Parathyroid adenoma (tissue), 2 donors: Measurements from ENCODE around the gene STXBP4.

Experiments
- H2AFZ ChIP-seq: fragments of 300-600 bp; sonication (generic); one replicate; pipeline ENCODE4 v1.7.0; 2017; ENCODE audit warnings: antibody characterized with exemption, mild to moderate bottlenecking
- H3K27ac ChIP-seq: fragments of 300-600 bp; sonication (generic); one replicate; pipeline ENCODE4 v1.7.0; 2017
- H3K27me3 ChIP-seq: fragments of 300-600 bp; sonication (generic); one replicate; pipeline ENCODE4 v1.7.0; 2017; ENCODE audit warnings: low read length; ENCODE audit not compliant: control insufficient read depth, insufficient read depth
- H3K36me3 ChIP-seq: fragments of 300-600 bp; sonication (generic); one replicate; pipeline ENCODE4 v1.7.0; 2017; ENCODE audit warnings: low read length; ENCODE audit not compliant: control insufficient read depth, insufficient read depth
- H3K4me1 ChIP-seq: fragments of 300-600 bp; sonication (generic); one replicate; pipeline ENCODE4 v1.7.0; 2017; ENCODE audit warnings: control low read depth
- H3K4me2 ChIP-seq: fragments of 300-600 bp; sonication (generic); one replicate; pipeline ENCODE4 v1.7.0; 2017; ENCODE audit warnings: low read length
- H3K4me3 ChIP-seq: fragments of 300-600 bp; sonication (generic); one replicate; pipeline ENCODE4 v1.7.0; 2017; ENCODE audit warnings: low read depth, low read length
- H3K79me2 ChIP-seq: fragments of 300-600 bp; sonication (generic); one replicate; pipeline ENCODE4 v1.7.0; 2017; ENCODE audit warnings: control low read depth
- H3K9ac ChIP-seq: fragments of 300-600 bp; sonication (generic); one replicate; pipeline ENCODE4 v1.7.0; 2017; ENCODE audit warnings: mild to moderate bottlenecking
- H3K9me3 ChIP-seq: fragments of 300-600 bp; sonication (generic); one replicate; pipeline ENCODE4 v1.7.0; 2017; ENCODE audit warnings: low read length; ENCODE audit not compliant: control insufficient read depth
- CTCF ChIP-seq: fragments of 300-600 bp; sonication (generic); IDR thresholded peaks from one replicate; pipeline ENCODE4 v1.7.0; 2017; ENCODE audit warnings: antibody characterized with exemption, mild to moderate bottlenecking
- donor health status: primary hyperparathyroidism.

The STXBP4 gene

GRCh38 chr17:55114283-55114682, 145.7 kb downstream of the STXBP4 start:
- H3K9ac ChIP-seq = no peak overlapping the region
- no peaks in the 10 kb centered on the region for H3K9me3 ChIP-seq
- no peaks in the 10 kb centered on the region for H3K27me3 ChIP-seq
- no peaks in the 10 kb centered on the region for H3K4me1 ChIP-seq
- no peak overlapping the region for H3K27ac ChIP-seq
- no peak overlapping the region for H3K4me2 ChIP-seq
- no peak overlapping the region for H3K4me3 ChIP-seq
- no peak overlapping the region for H2AFZ ChIP-seq
- TF ChIP-seq CTCF = no peak
- H3K79me2 ChIP-seq = no peaks in the 10 kb centered on the region
- H3K36me3 ChIP-seq = no peaks in the 10 kb centered on the region

DNA sequence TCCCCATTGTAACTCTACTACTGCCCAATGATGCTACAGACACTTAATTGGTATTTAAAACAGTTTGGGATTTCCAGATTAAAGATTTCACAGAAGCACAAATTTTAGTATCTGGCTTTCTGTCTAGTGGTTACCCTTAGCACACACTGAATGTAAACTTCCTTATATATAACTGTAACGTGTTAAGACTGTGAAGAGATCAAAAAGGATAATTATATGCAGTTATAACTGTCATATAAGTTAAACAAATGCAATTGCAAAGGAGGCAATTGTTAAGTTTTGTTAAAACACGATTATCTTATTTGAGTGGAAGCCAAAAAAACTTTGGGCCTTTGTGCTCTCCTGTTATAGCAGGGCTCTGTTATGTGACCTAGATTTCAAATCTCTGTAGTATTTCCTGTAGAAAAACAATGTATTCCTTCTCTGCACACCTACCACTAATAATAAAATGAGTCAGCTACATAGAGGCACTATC, 147.9 kb downstream of the STXBP4 start:
- Histone ChIP-seq H2AFZ (no peak overlapping the region), H3K4me2 (no peak overlapping the region), H3K4me1 (no peaks in the 10 kb centered on the region), H3K27me3 (no peaks in the 10 kb centered on the region), H3K79me2 (no peaks in the 10 kb centered on the region), H3K36me3 (no peaks in the 10 kb centered on the region), H3K9ac (no peak overlapping the region), H3K27ac (no peak overlapping the region), H3K9me3 (no peaks in the 10 kb centered on the region), H3K4me3 (no peak overlapping the region)
- TF ChIP-seq CTCF = no peak

- no peak for TF ChIP-seq CTCF
- Histone ChIP-seq H3K4me1 (no peaks in the 10 kb centered on the region), H3K9ac (no peak overlapping the region), H3K36me3 (no peaks in the 10 kb centered on the region), H3K9me3 (no peaks in the 10 kb centered on the region), H3K79me2 (no peaks in the 10 kb centered on the region), H3K27ac (no peak overlapping the region), H3K4me3 (no peak overlapping the region), H3K27me3 (no peaks in the 10 kb centered on the region), H3K4me2 (no peak overlapping the region), H2AFZ (no peak overlapping the region)
These were observed 148.6 kb downstream of the STXBP4 start for GRCh38 chr17:55117164-55117563.

GRCh38 chr17:55120651-55121050, 152.1 kb downstream of the STXBP4 start:
- H2AFZ ChIP-seq = no peak overlapping the region
- no peaks in the 10 kb centered on the region for H3K9me3 ChIP-seq
- no peaks in the 10 kb centered on the region for H3K4me1 ChIP-seq
- H3K9ac ChIP-seq = no peak overlapping the region
- no peak overlapping the region for H3K4me2 ChIP-seq
- H3K79me2 ChIP-seq = no peaks in the 10 kb centered on the region
- no peaks in the 10 kb centered on the region for H3K36me3 ChIP-seq
- no peak overlapping the region for H3K4me3 ChIP-seq
- no peaks in the 10 kb centered on the region for H3K27me3 ChIP-seq
- H3K27ac ChIP-seq = no peak overlapping the region
- no peak for TF ChIP-seq CTCF

DNA sequence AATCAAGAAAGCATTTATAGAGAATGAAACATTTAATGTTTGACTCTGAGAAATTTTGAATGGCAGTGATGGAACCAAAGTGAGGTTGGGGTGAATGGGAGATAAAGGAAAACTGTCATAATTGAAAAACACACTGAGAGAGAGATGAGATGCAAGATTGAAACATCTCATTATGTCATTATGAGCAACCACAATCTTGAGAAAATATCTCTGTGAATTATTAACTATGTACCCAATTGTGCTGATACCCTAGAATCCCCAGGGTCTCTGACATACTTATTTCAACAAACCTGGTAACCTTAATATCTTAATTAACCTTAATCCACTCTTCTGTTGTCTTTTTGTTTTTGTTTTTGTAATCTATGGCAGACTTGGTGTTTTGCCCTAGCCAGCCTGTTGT, 152.7 kb downstream of the STXBP4 start:
- Histone ChIP-seq H3K9ac (no peak overlapping the region), H3K36me3 (no peaks in the 10 kb centered on the region), H3K4me1 (no peaks in the 10 kb centered on the region), H2AFZ (no peak overlapping the region), H3K9me3 (no peaks in the 10 kb centered on the region), H3K27me3 (no peaks in the 10 kb centered on the region), H3K4me2 (no peak overlapping the region), H3K27ac (no peak overlapping the region), H3K79me2 (no peaks in the 10 kb centered on the region), H3K4me3 (no peak overlapping the region)
- no peak for TF ChIP-seq CTCF
